Panc1 (cell line): Measurements from ENCODE around the gene HMCN2. TPM values are rescaled to one million over a fixed set of nuclear protein-coding genes. Genes with fewer than 3 reads are reported as not detected.

Source experiments
- ATAC-seq: fragments of 200-7000 bp; cut with Tn5 transposase; 2 replicates; pipeline ENCODE4 v1.9.1; 2020; ENCODE audit warnings: mild to moderate bottlenecking, moderate library complexity
- BruUV-seq: library from RNA; stranded (reverse); fragments of 400-500 nt; replicated peaks from 2 replicates; lab custom pipeline; 2021; lab: Mats Ljungman, UMichigan
- CTCF ChIA-PET: fragments of 300-600 bp; sonication (Branson Sonifier 250); formaldehyde crosslinking; loops from one replicate; lab custom pipeline; 2022; ENCODE audit warnings: antibody characterized with exemption; lab: Charles Lee
- POLR2A ChIA-PET: fragments of 300-600 bp; sonication (Branson Sonifier 250); formaldehyde crosslinking; loops from one replicate; lab custom pipeline; 2022; ENCODE audit warnings: antibody characterized with exemption; lab: Charles Lee
- DNase-seq: peaks from one replicate; pipeline ENCODE4 v3.0.0-alpha.2; 2010; ENCODE audit warnings: low read depth, low spot score
- H3K27ac ChIP-seq: 2 replicates; pipeline ENCODE4 v1.5.1; 2011; ENCODE audit warnings: mild to moderate bottlenecking, low read length, inconsistent platforms
- H3K27me3 ChIP-seq: fragments of 200-500 bp; sonication (Bioruptor generic); 2 replicates; pipeline ENCODE4 v1.6.0; 2014; ENCODE audit warnings: low read length, inconsistent platforms; ENCODE audit not compliant: control insufficient read depth, insufficient read depth
- H3K36me3 ChIP-seq: fragments of 200-500 bp; sonication (Bioruptor generic); 2 replicates; pipeline ENCODE4 v1.5.1; 2014; ENCODE audit warnings: inconsistent platforms, mild to moderate bottlenecking, low read length, moderate library complexity; ENCODE audit not compliant: control insufficient read depth, insufficient read depth
- H3K4me1 ChIP-seq: 2 replicates; pipeline ENCODE4 v1.5.1; 2011; ENCODE audit warnings: inconsistent platforms, mild to moderate bottlenecking, low read length, moderate library complexity; ENCODE audit not compliant: control insufficient read depth, insufficient read depth
- H3K4me3 ChIP-seq, 2 experiments: 2 replicates each; pipeline ENCODE4 v1.5.1; 2011 to 2012; ENCODE audit warnings: low read depth in 2 of 2, low read length in 2 of 2, mild to moderate bottlenecking in 2 of 2, inconsistent platforms in 1 of 2, moderate library complexity in 1 of 2
- H3K9me3 ChIP-seq: fragments of 200-500 bp; sonication (Bioruptor generic); 2 replicates; pipeline ENCODE4 v1.5.1; 2014; ENCODE audit warnings: low read depth, mild to moderate bottlenecking, inconsistent platforms, low read length, moderate library complexity; ENCODE audit not compliant: control insufficient read depth, insufficient read depth
- POLR2AphosphoS5 ChIP-seq: IDR thresholded peaks from 2 replicates; pipeline ENCODE4 v1.6.1; 2012; ENCODE audit warnings: mild to moderate bottlenecking, low read depth, low read length, moderate library complexity
- SIN3A ChIP-seq: IDR thresholded peaks from 2 replicates; pipeline ENCODE4 v1.6.1; 2012; ENCODE audit warnings: low read depth, mild to moderate bottlenecking, low read length, moderate library complexity, borderline replicate concordance; ENCODE audit not compliant: insufficient read depth
- TCF7L2 ChIP-seq: IDR thresholded peaks from 2 replicates; pipeline ENCODE4 v1.6.1; 2011; ENCODE audit warnings: mild to moderate bottlenecking, low read depth, low read length, inconsistent platforms
- in situ Hi-C: cut with HindIII; loops from 2 replicates; pipeline ENCODE4 v1.10.0; 2016; ENCODE audit warnings: low sequenced_read_pairs, low pct_unique_long_range_greater_than_20kb
- intact Hi-C: fragments of 100-400 bp; cut with micrococcal nuclease; formaldehyde crosslinking; loops from one replicate; pipeline ENCODE4 v1.10.0; 2022; ENCODE audit not compliant: unreplicated experiment
- total RNA-seq: library from RNA; stranded (reverse); gene quantifications from one replicate; pipeline ENCODE4 v1.2.1, GENCODE V29; 2021; ENCODE audit not compliant: unreplicated experiment
- TF ChIP-seq, protein P1 (sequence below): fragments of 450-650 bp; IDR thresholded peaks from 2 replicates; pipeline ENCODE4 v1.5.1; 2017; ENCODE audit warnings: mild to moderate bottlenecking
- TF ChIP-seq, protein P2 (sequence below), 2 experiments: IDR thresholded peaks; 2 replicates each; pipeline ENCODE4 v1.6.1; 2011 to 2012; ENCODE audit warnings: low read depth in 2 of 2, control low read depth in 1 of 2, low read length in 1 of 2, mild to moderate bottlenecking in 1 of 2, moderate library complexity in 1 of 2; ENCODE audit not compliant: insufficient read depth in 1 of 2

HMCN2 gene
- total RNA-seq, 1 experiment from 2014 or later, result 0.05 TPM

DNA sequence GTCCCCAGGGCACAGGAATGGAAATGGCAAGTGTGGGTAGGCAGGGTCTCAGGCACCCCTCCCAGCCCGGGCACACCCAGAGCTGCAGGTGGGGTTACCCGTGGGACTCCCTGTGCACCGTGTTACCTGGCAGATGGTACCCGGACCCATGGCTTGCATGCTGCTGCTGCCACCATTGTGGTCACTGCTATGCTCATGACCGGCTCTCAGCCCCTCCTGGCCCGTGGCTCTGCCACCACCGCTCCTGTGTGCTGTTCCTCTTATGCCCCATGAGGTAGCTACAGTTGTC lies 21.7 kb upstream of the HMCN2 start:
- Histone ChIP-seq H3K27me3 (no peaks in the 10 kb centered on the region), H3K36me3 (no peaks in the 10 kb centered on the region), H3K27ac (no peak overlapping the region), H3K4me3 (no peak overlapping the region), H3K4me1 (no peaks in the 10 kb centered on the region), H3K9me3 (no peaks in the 10 kb centered on the region)
- ChIA-PET POLR2A (no interaction called here), CTCF (no interaction called here)
- DNase-seq, result no peak
- no peak for TF ChIP-seq TCF7L2
- TF ChIP-seq, protein P1, sequence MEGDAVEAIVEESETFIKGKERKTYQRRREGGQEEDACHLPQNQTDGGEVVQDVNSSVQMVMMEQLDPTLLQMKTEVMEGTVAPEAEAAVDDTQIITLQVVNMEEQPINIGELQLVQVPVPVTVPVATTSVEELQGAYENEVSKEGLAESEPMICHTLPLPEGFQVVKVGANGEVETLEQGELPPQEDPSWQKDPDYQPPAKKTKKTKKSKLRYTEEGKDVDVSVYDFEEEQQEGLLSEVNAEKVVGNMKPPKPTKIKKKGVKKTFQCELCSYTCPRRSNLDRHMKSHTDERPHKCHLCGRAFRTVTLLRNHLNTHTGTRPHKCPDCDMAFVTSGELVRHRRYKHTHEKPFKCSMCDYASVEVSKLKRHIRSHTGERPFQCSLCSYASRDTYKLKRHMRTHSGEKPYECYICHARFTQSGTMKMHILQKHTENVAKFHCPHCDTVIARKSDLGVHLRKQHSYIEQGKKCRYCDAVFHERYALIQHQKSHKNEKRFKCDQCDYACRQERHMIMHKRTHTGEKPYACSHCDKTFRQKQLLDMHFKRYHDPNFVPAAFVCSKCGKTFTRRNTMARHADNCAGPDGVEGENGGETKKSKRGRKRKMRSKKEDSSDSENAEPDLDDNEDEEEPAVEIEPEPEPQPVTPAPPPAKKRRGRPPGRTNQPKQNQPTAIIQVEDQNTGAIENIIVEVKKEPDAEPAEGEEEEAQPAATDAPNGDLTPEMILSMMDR, result no peak
- no peak for TF ChIP-seq SIN3A
- TF ChIP-seq, protein P2, sequence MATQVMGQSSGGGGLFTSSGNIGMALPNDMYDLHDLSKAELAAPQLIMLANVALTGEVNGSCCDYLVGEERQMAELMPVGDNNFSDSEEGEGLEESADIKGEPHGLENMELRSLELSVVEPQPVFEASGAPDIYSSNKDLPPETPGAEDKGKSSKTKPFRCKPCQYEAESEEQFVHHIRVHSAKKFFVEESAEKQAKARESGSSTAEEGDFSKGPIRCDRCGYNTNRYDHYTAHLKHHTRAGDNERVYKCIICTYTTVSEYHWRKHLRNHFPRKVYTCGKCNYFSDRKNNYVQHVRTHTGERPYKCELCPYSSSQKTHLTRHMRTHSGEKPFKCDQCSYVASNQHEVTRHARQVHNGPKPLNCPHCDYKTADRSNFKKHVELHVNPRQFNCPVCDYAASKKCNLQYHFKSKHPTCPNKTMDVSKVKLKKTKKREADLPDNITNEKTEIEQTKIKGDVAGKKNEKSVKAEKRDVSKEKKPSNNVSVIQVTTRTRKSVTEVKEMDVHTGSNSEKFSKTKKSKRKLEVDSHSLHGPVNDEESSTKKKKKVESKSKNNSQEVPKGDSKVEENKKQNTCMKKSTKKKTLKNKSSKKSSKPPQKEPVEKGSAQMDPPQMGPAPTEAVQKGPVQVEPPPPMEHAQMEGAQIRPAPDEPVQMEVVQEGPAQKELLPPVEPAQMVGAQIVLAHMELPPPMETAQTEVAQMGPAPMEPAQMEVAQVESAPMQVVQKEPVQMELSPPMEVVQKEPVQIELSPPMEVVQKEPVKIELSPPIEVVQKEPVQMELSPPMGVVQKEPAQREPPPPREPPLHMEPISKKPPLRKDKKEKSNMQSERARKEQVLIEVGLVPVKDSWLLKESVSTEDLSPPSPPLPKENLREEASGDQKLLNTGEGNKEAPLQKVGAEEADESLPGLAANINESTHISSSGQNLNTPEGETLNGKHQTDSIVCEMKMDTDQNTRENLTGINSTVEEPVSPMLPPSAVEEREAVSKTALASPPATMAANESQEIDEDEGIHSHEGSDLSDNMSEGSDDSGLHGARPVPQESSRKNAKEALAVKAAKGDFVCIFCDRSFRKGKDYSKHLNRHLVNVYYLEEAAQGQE (IDR thresholded peaks at IDR 0.05; ENCODE audit: insufficient read depth in 1 of 2, low read depth in 2 of 2, low read length in 1 of 2), result no peak
- no peak for TF ChIP-seq POLR2AphosphoS5
- in situ Hi-C loops (no loop called here), intact Hi-C loops (loop anchor here (5.0 to 10.0 kb wide), 2 partner anchors 137 to 171 kb away; no protein-coding TSS in a partner anchor)
- no TSS peak for BruUV-seq
- no peak for ATAC-seq

DNA sequence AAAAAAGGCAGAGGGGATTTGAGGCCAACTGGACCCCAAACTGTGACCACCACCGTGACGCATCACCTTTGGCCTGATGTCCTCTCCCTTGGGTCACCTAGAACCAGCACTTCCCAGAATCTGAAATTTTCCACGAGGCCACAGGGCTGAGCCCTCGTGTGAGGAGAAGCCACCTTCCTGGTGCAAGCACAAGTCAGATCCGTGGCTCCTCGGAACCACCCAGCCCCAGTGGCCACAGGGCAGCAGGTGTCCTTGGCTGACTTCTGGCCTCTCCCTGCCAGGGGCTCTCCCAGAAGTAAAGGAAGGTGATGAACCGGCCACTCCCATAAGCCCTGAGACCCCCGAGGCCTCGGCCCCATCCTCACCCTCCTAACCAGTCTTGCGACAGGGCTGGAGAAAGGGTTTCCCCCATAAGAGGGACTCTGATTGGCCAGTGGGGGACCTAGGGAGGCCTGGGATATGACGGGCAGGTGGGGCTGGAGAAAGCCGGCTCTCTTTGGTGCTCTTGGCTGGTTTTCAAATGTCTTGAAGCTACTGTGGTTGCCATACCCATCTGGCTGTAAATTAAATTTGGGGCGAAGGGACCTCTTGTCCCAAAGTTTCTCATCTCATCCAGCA lies 20.9 kb upstream of the HMCN2 start:
- Histone ChIP-seq H3K4me3 (no peak overlapping the region), H3K27ac (no peak overlapping the region), H3K27me3 (no peaks in the 10 kb centered on the region; the same call in 1 of the 2 replicates), H3K4me1 (no peaks in the 10 kb centered on the region), H3K36me3 (no peaks in the 10 kb centered on the region), H3K9me3 (no peaks in the 10 kb centered on the region)
- no peak for TF ChIP-seq TCF7L2
- TF ChIP-seq SIN3A, result no peak
- TF ChIP-seq, protein P1, result no peak
- no peak for TF ChIP-seq POLR2AphosphoS5
- in situ Hi-C loops (no loop called here), intact Hi-C loops (loop anchor here (5.0 to 10.0 kb wide), 2 partner anchors 137 to 170 kb away; no protein-coding TSS in a partner anchor)
- no TSS peak for BruUV-seq
- CTCF ChIA-PET, result no interaction called here
- ATAC-seq (no peak), DNase-seq (no peak)
- POLR2A ChIA-PET, result no interaction called here
